Hepatic stellate cell (primary cell): ENCODE measurements around the gene AMER1.
"Not testable (repeated sequence)": the region's sequence is repeated elsewhere in the genome, so short reads cannot be mapped to it uniquely, and the experiment has no call there.

Source experiments
- DNase-seq: peaks from one replicate; pipeline ENCODE4 v3.0.0; 2011; ENCODE audit warnings: low spot score

The AMER1 gene

GRCh38 chrX:64205441-64205734, at the start of gene AMER1:
AMER1 (minus strand) TSS chrX:64205708; CDS start chrX:64193286, 12,422 bp downstream.
- DNase-seq, result no peak

GRCh38 chrX:64230123-64230970, 24.8 kb upstream of the AMER1 start, which contains the start of gene ASB12:
ASB12 (minus strand) TSS chrX:64230607; CDS start chrX:64225650, 4,957 bp downstream.
- DNase-seq, result no peak

- DNase-seq, result no peak
Measured at GRCh38 chrX:64229154-64229553, 23.6 kb upstream of the AMER1 start.

GRCh38 chrX:64218023-64218422, 12.5 kb upstream of the AMER1 start:
- no peak for DNase-seq

GRCh38 chrX:64213989-64214388, 8.5 kb upstream of the AMER1 start:
- not testable (repeated sequence) for DNase-seq

- no peak for DNase-seq
Measured at GRCh38 chrX:64206556-64207162, 1.2 kb upstream of the AMER1 start.

- peak; percentile 90 for DNase-seq
Measured at GRCh38 chrX:64205735-64206501, 410 bp upstream of the AMER1 start.

- DNase-seq, result peak; percentile 39
Measured at GRCh38 chrX:64204701-64205440, 637 bp downstream of the AMER1 start.

- no peak for DNase-seq
Measured at GRCh38 chrX:64204252-64204651, 1.3 kb downstream of the AMER1 start.

GRCh38 chrX:64202808-64203325, 2.6 kb downstream of the AMER1 start:
- no peak for DNase-seq

GRCh38 chrX:64198036-64198435, 7.5 kb downstream of the AMER1 start:
- DNase-seq, result no peak

- DNase-seq, result no peak
Measured at GRCh38 chrX:64196606-64197005, 8.9 kb downstream of the AMER1 start.

GRCh38 chrX:64195862-64196261, 9.6 kb downstream of the AMER1 start:
- no peak for DNase-seq

- no peak for DNase-seq
Measured at GRCh38 chrX:64192673-64193072, 12.8 kb downstream of the AMER1 start.

- no peak for DNase-seq
Measured at GRCh38 chrX:64192040-64192439, 13.5 kb downstream of the AMER1 start.

GRCh38 chrX:64191281-64192010, 14.1 kb downstream of the AMER1 start:
- no peak for DNase-seq

GRCh38 chrX:64190136-64190740, 15.3 kb downstream of the AMER1 start:
- DNase-seq, result no peak

- no peak for DNase-seq
Measured at GRCh38 chrX:64188901-64189300, 16.6 kb downstream of the AMER1 start.

GRCh38 chrX:64187762-64188150, 17.8 kb downstream of the AMER1 start:
- DNase-seq, result no peak

GRCh38 chrX:64186974-64187761, 18.3 kb downstream of the AMER1 start:
- no peak for DNase-seq
